HUES64 (cell line): ENCODE data around the gene HOXB4.

ENCODE experiments used
- H3K27ac ChIP-seq: 2 replicates; pipeline ENCODE4 v1.7.0; 2013; ENCODE audit warnings: low read depth, low read length, inconsistent platforms
- H3K27me3 ChIP-seq: 2 replicates; pipeline ENCODE4 v1.6.1; 2013; ENCODE audit warnings: mild to moderate bottlenecking, low read length; ENCODE audit not compliant: insufficient read depth
- H3K36me3 ChIP-seq: 2 replicates; pipeline ENCODE4 v1.6.1; 2013; ENCODE audit warnings: mild to moderate bottlenecking, low read length; ENCODE audit not compliant: insufficient read depth
- H3K4me1 ChIP-seq: 2 replicates; pipeline ENCODE4 v1.6.1; 2013; ENCODE audit warnings: mild to moderate bottlenecking, low read length, moderate library complexity; ENCODE audit not compliant: insufficient read depth
- H3K4me3 ChIP-seq: 2 replicates; pipeline ENCODE4 v1.5.1; 2013; ENCODE audit warnings: mild to moderate bottlenecking, low read length, moderate library complexity
- H3K9ac ChIP-seq: 2 replicates; pipeline ENCODE4 v1.6.1; 2013; ENCODE audit warnings: mild to moderate bottlenecking, low read depth, low read length
- H3K9me3 ChIP-seq: 2 replicates; pipeline ENCODE4 v1.6.1; 2013; ENCODE audit warnings: low read depth, low read length; ENCODE audit not compliant: insufficient read depth
- WGBS: fragments of 150-250, 120-280 bp; methylation state at CpG from one replicate; pipeline ENCODE4 v1.1.7; 2013; ENCODE audit warnings: missing lambda C conversion rate; 5-methylcytosine and 5-hydroxymethylcytosine counted together

Gene HOXB4

GRCh38 chr17:48612854-48613691 lies 34.9 kb upstream of the HOXB4 start:
- Histone ChIP-seq H3K27me3 (peaks cover 100% of the 10 kb centered on the region), H3K9me3 (no peaks in the 10 kb centered on the region), H3K9ac (no peak overlapping the region), H3K27ac (no peak overlapping the region), H3K4me1 (peaks cover 2% of the 10 kb centered on the region; the same call in 1 of the 2 replicates), H3K36me3 (no peaks in the 10 kb centered on the region), H3K4me3 (peak overlapping the region; percentile 20; the same call in 1 of the 2 replicates)
- WGBS: under 1% methylated on average over 67 of the region's 67 CpGs

- Histone ChIP-seq H3K4me1 (peaks cover 2% of the 10 kb centered on the region; the same call in 1 of the 2 replicates), H3K27ac (no peak overlapping the region), H3K9me3 (no peaks in the 10 kb centered on the region), H3K36me3 (no peaks in the 10 kb centered on the region), H3K4me3 (no peak overlapping the region), H3K9ac (no peak overlapping the region), H3K27me3 (peaks cover 100% of the 10 kb centered on the region)
- WGBS: 3% methylated on average over 15 of the region's 15 CpGs
These were observed 34.3 kb upstream of the HOXB4 start for GRCh38 chr17:48612456-48612853.

- Histone ChIP-seq H3K9ac (no peak overlapping the region), H3K9me3 (no peaks in the 10 kb centered on the region), H3K4me3 (no peak overlapping the region; the same call in 1 of the 2 replicates), H3K4me1 (peaks cover 2% of the 10 kb centered on the region; the same call in 1 of the 2 replicates), H3K36me3 (no peaks in the 10 kb centered on the region), H3K27me3 (peaks cover 100% of the 10 kb centered on the region), H3K27ac (no peak overlapping the region)
- WGBS: 1% methylated on average over 36 of the region's 36 CpGs
These were observed 33.7 kb upstream of the HOXB4 start for GRCh38 chr17:48611681-48612455.

GRCh38 chr17:48611213-48611612 lies 33.1 kb upstream of the HOXB4 start:
- no peaks in the 10 kb centered on the region for H3K36me3 ChIP-seq
- peaks cover 100% of the 10 kb centered on the region for H3K27me3 ChIP-seq
- H3K4me3 ChIP-seq: peak overlapping the region; percentile 26; the same call in 1 of the 2 replicates
- H3K9me3 ChIP-seq: no peaks in the 10 kb centered on the region
- no peak overlapping the region for H3K27ac ChIP-seq
- no peak overlapping the region for H3K9ac ChIP-seq
- peaks cover 2% of the 10 kb centered on the region; the same call in 1 of the 2 replicates for H3K4me1 ChIP-seq
- WGBS: 5% methylated on average over 21 of the region's 22 CpGs

GRCh38 chr17:48610282-48611211 lies 32.4 kb upstream of the HOXB4 start, which contains the start of gene HOXB7:
Gene HOXB7 (minus strand): TSS chr17:48611017. CDS start chr17:48610918, 99 bp downstream.
- 2% methylated on average over 75 of the region's 79 CpGs for WGBS
- no peak within 1 kb of the TSS; the same call in 1 of the 2 replicates for H3K9ac ChIP-seq

GRCh38 chr17:48609759-48610281 lies 31.7 kb upstream of the HOXB4 start:
- 2% methylated on average over 11 of the region's 15 CpGs for WGBS
- Histone ChIP-seq H3K4me3 (no peak overlapping the region), H3K4me1 (peaks cover 2% of the 10 kb centered on the region), H3K27ac (no peak overlapping the region), H3K36me3 (no peaks in the 10 kb centered on the region), H3K9ac (no peak overlapping the region), H3K27me3 (peaks cover 100% of the 10 kb centered on the region), H3K9me3 (no peaks in the 10 kb centered on the region)

More at GRCh38 chr17:48610282-48611211, 32.4 kb upstream of the HOXB4 start, which contains the start of gene HOXB7:
- peaks cover 100% of the 10 kb centered on the region for H3K27me3 ChIP-seq
- no peaks in the 10 kb centered on the region for H3K36me3 ChIP-seq
- H3K9me3 ChIP-seq: no peaks in the 10 kb centered on the region
- no peak within 1 kb of the TSS for H3K27ac ChIP-seq
- peak within 1 kb of the TSS; percentile 26 for H3K4me3 ChIP-seq
- H3K4me1 ChIP-seq: peaks cover 2% of the 10 kb centered on the region

GRCh38 chr17:48609033-48609432 lies 30.9 kb upstream of the HOXB4 start:
- H3K9me3 ChIP-seq: no peaks in the 10 kb centered on the region
- no peak overlapping the region for H3K27ac ChIP-seq
- H3K9ac ChIP-seq: no peak overlapping the region
- no peaks in the 10 kb centered on the region for H3K36me3 ChIP-seq
- H3K4me3 ChIP-seq: no peak overlapping the region
- peaks cover 100% of the 10 kb centered on the region for H3K27me3 ChIP-seq
- H3K4me1 ChIP-seq: peaks cover 2% of the 10 kb centered on the region

- no peak overlapping the region for H3K9ac ChIP-seq
- H3K4me3 ChIP-seq: no peak overlapping the region
- 47% methylated on average over 1 of the region's 1 CpG for WGBS
- H3K9me3 ChIP-seq: no peaks in the 10 kb centered on the region
- no peak overlapping the region for H3K27ac ChIP-seq
- H3K27me3 ChIP-seq: peaks cover 100% of the 10 kb centered on the region
- H3K4me1 ChIP-seq: peaks cover 2% of the 10 kb centered on the region
- no peaks in the 10 kb centered on the region for H3K36me3 ChIP-seq
These were observed 30.3 kb upstream of the HOXB4 start for GRCh38 chr17:48608494-48608834.

- no peaks in the 10 kb centered on the region for H3K36me3 ChIP-seq
- peaks cover 100% of the 10 kb centered on the region for H3K27me3 ChIP-seq
- no peaks in the 10 kb centered on the region for H3K9me3 ChIP-seq
- 30% methylated on average over 8 of the region's 9 CpGs for whole genome bisulfite sequencing
- no peak overlapping the region for H3K4me3 ChIP-seq
- no peak overlapping the region for H3K27ac ChIP-seq
- H3K9ac ChIP-seq: no peak overlapping the region
- H3K4me1 ChIP-seq: no peaks in the 10 kb centered on the region; the same call in 1 of the 2 replicates
These were observed 28.9 kb upstream of the HOXB4 start for GRCh38 chr17:48606892-48607614.
